Neuronal stem cell (in vitro differentiated cells): ENCODE measurements around the gene SHC2.

Experiments used
- DNase-seq: peaks from one replicate; pipeline ENCODE4 v3.0.0-alpha.2; 2013; ENCODE audit warnings: low spot score
- H2AFZ ChIP-seq: one replicate; pipeline ENCODE4 v1.6.1; 2013; ENCODE audit warnings: mild to moderate bottlenecking, low read length, inconsistent platforms
- H2AK5ac ChIP-seq: 2 replicates; pipeline ENCODE4 v1.6.1; 2013; ENCODE audit warnings: low read depth, mild to moderate bottlenecking, inconsistent platforms, low read length, moderate library complexity, mixed read lengths
- H2BK120ac ChIP-seq: 2 replicates; pipeline ENCODE4 v1.6.1; 2013; ENCODE audit warnings: low read depth, mild to moderate bottlenecking, inconsistent platforms, low read length, moderate library complexity, mixed read lengths
- H2BK12ac ChIP-seq: one replicate; pipeline ENCODE4 v1.6.1; 2013; ENCODE audit warnings: low read length, inconsistent platforms
- H2BK15ac ChIP-seq: 2 replicates; pipeline ENCODE4 v1.6.1; 2013; ENCODE audit warnings: mild to moderate bottlenecking, low read length, inconsistent platforms, mixed read lengths
- H2BK5ac ChIP-seq: one replicate; pipeline ENCODE4 v1.6.1; 2013; ENCODE audit warnings: inconsistent platforms, mild to moderate bottlenecking, low read length, moderate library complexity
- H3K14ac ChIP-seq: one replicate; pipeline ENCODE4 v1.6.1; 2013; ENCODE audit warnings: low read length, inconsistent platforms
- H3K18ac ChIP-seq: 2 replicates; pipeline ENCODE4 v1.6.1; 2013; ENCODE audit warnings: low read length, inconsistent platforms
- H3K23ac ChIP-seq: 2 replicates; pipeline ENCODE4 v1.6.1; 2013; ENCODE audit warnings: low read depth, mild to moderate bottlenecking, mixed read lengths, low read length, inconsistent platforms; ENCODE audit not compliant: poor library complexity
- H3K27ac ChIP-seq: replicated peaks from 3 replicates; pipeline ENCODE4 v1.5.1; 2013; ENCODE audit warnings: low read length, inconsistent platforms
- H3K27me3 ChIP-seq, 3 experiments: 2 replicates each; pipeline ENCODE4 v1.6.1; 2013; ENCODE audit warnings: low read length in 3 of 3, mild to moderate bottlenecking in 2 of 3, inconsistent platforms in 1 of 3, low read depth in 1 of 3, mixed read lengths in 1 of 3, moderate library complexity in 1 of 3; ENCODE audit not compliant: control insufficient read depth in 3 of 3, insufficient read depth in 3 of 3
- H3K36me3 ChIP-seq, 2 donors: replicated peaks in 1 of 2; 2 replicates each; pipeline ENCODE4 v1.6.1; 2013; ENCODE audit warnings: low read length in 2 of 2; ENCODE audit not compliant: control insufficient read depth in 2 of 2, insufficient read depth in 2 of 2
- H3K4ac ChIP-seq: 2 replicates; pipeline ENCODE4 v1.6.1; 2013; ENCODE audit warnings: inconsistent platforms, mild to moderate bottlenecking, low read length, moderate library complexity
- H3K4me1 ChIP-seq, 2 donors: 1 replicate in 1 of 2; 2 replicates in 1 of 2; pipeline ENCODE4 v1.6.1; 2013; ENCODE audit warnings: low read length in 2 of 2, low read depth in 1 of 2; ENCODE audit not compliant: control insufficient read depth in 2 of 2, insufficient read depth in 1 of 2
- H3K4me2 ChIP-seq: one replicate; pipeline ENCODE4 v1.6.1; 2013; ENCODE audit warnings: mild to moderate bottlenecking, low read length, inconsistent platforms; ENCODE audit not compliant: insufficient read depth, poor library complexity, severe bottlenecking
- H3K4me3 ChIP-seq, 2 donors: 2 replicates each; pipeline ENCODE4 v1.5.1; 2013; ENCODE audit warnings: low read length in 2 of 2, mild to moderate bottlenecking in 2 of 2, inconsistent platforms in 1 of 2, moderate library complexity in 1 of 2
- H3K79me1 ChIP-seq: one replicate; pipeline ENCODE4 v1.6.1; 2013; ENCODE audit warnings: low read depth, mild to moderate bottlenecking, inconsistent platforms, low read length, moderate library complexity
- H3K9ac ChIP-seq: one replicate; pipeline ENCODE4 v1.6.1; 2013; ENCODE audit warnings: mild to moderate bottlenecking, low read depth, low read length, inconsistent platforms; ENCODE audit not compliant: poor library complexity
- H3K9me3 ChIP-seq, 2 donors: replicated peaks in 1 of 2; 2 replicates each; pipeline versions ENCODE3 to v1.6.1; 2013; ENCODE audit warnings: low read length in 2 of 2, mild to moderate bottlenecking in 2 of 2, inconsistent platforms in 1 of 2, low read depth in 1 of 2, mixed read lengths in 1 of 2, moderate library complexity in 1 of 2; ENCODE audit not compliant: control insufficient read depth in 2 of 2, insufficient read depth in 1 of 2
- H4K8ac ChIP-seq: one replicate; pipeline ENCODE4 v1.6.1; 2013; ENCODE audit warnings: low read depth, mild to moderate bottlenecking, inconsistent platforms, low read length, moderate library complexity
- H4K91ac ChIP-seq: one replicate; pipeline ENCODE4 v1.6.1; 2013; ENCODE audit warnings: low read length, low read depth, mild to moderate bottlenecking, inconsistent platforms; ENCODE audit not compliant: poor library complexity
- WGBS, 2 donors: extraction: QIAGEN DNeasy Blood & Tissue Kit; methylation state at CpG; one replicate each; pipeline ENCODE4 v1.1.7; 2013; ENCODE audit warnings: missing lambda C conversion rate in 2 of 2, mixed read lengths in 1 of 2; ENCODE audit not compliant: insufficient read length in 2 of 2, insufficient replicate concordance in 1 of 2; ENCODE audit errors: extremely low coverage in 2 of 2; 5-methylcytosine and 5-hydroxymethylcytosine counted together

SHC2 gene

DNA sequence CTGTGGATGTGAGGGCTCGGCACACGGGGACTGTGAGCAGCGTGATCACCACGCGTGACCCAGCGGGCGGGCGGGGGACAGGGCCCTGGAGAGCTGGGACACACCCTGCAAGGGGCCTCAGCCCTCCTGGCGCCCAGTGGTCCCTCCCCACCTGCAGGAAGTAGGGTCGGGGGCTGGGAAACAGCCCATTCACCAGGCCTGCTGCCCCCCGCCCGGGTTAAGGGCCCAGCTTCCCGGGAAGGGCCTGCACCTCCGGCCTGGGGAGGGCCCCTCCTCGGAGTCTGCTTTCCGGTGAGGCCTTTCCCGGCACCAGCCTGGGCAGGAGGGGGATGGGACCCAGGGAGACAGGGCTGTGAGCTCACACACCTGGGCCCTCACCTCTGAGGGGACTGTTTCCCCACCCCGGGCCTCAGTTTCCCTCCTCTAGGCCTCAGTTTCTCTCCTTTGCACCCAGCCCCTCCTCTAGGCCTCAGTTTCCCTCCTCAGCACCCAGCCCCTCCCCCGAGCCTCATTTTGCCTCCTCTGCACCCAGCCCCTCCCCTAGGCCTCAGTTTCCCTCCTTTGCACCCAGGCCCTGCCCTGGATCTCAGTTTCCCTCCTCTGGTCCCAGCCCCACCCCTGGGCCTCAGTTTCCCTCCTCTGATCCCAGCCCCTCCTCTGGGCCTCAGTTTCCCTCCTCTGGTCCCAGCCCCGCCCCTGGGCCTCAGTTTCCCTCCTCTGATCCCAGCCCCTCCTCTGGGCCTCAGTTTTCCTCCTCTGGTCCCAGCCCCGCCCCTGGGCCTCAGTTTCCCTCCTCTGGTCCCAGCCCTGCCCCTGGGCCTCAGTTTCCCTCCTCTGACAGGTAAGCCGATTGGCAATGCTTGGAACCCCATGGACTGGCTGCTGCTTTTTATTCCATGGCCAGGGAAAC lies 33.6 kb upstream of the SHC2 start:
- WGBS, 2 donors: no CpG with 5 or more reads among the region's 22 CpGs
- peak overlapping the region; percentile 67 for H2BK15ac ChIP-seq
- H3K79me1 ChIP-seq: peaks cover 3% of the 10 kb centered on the region

GRCh38 chr19:493391-494170 lies 32.7 kb upstream of the SHC2 start:
- peak overlapping the region; percentile 88 for H2AK5ac ChIP-seq
- no peak overlapping the region for H4K8ac ChIP-seq
- H3K18ac ChIP-seq: peak overlapping the region; percentile 87
- peaks cover 2 to 6% of the 10 kb centered on the region in 2 donors for H3K9me3 ChIP-seq
- H3K4me3 ChIP-seq: peak overlapping the region in 1 of 2 donors; percentile 62
- H2BK15ac ChIP-seq: peak overlapping the region; percentile 67
- DNase-seq: no peak
- H3K79me1 ChIP-seq: peaks cover 4% of the 10 kb centered on the region
- no peak overlapping the region for H4K91ac ChIP-seq
- no peak overlapping the region for H3K4me2 ChIP-seq
- peak overlapping the region; percentile 88 for H2BK5ac ChIP-seq
- peaks cover 2 to 4% of the 10 kb centered on the region in 2 donors for H3K4me1 ChIP-seq
- H3K4ac ChIP-seq: no peak overlapping the region
- H2BK120ac ChIP-seq: no peak overlapping the region
- WGBS, 2 donors: no CpG with 5 or more reads among the region's 23 CpGs
- no peak overlapping the region for H3K23ac ChIP-seq
- H3K14ac ChIP-seq: no peak overlapping the region
- no peaks in the 10 kb centered on the region for H3K36me3 ChIP-seq
- no peak overlapping the region for H3K27ac ChIP-seq
- H3K27me3 ChIP-seq: peaks cover 8 to 24% (median 12%) of the 10 kb centered on the region in 3 experiments
- H2BK12ac ChIP-seq: no peak overlapping the region
- no peak overlapping the region for H2AFZ ChIP-seq
- no peak overlapping the region for H3K9ac ChIP-seq

More for the DNA sequence above, 33.6 kb upstream of the SHC2 start:
- Histone ChIP-seq H3K27ac (no peak overlapping the region), H2AK5ac (peak overlapping the region; percentile 88), H3K4me1 (peaks cover 2 to 3% of the 10 kb centered on the region in 2 donors), H3K4me2 (no peak overlapping the region), H4K91ac (peak overlapping the region; percentile 64), H3K9ac (no peak overlapping the region), H3K18ac (peak overlapping the region; percentile 87), H2BK12ac (peak overlapping the region; percentile 58), H3K23ac (no peak overlapping the region), H3K14ac (no peak overlapping the region), H2BK120ac (no peak overlapping the region), H2BK5ac (no peak overlapping the region), H2AFZ (no peak overlapping the region), H3K9me3 (peaks cover 2 to 12% of the 10 kb centered on the region in 2 donors), H3K4me3 (no peak overlapping the region), H3K36me3 (no peaks in the 10 kb centered on the region), H4K8ac (no peak overlapping the region), H3K4ac (no peak overlapping the region), H3K27me3 (peaks cover 15 to 33% (median 19%) of the 10 kb centered on the region in 3 experiments)
- DNase-seq: no peak

DNA sequence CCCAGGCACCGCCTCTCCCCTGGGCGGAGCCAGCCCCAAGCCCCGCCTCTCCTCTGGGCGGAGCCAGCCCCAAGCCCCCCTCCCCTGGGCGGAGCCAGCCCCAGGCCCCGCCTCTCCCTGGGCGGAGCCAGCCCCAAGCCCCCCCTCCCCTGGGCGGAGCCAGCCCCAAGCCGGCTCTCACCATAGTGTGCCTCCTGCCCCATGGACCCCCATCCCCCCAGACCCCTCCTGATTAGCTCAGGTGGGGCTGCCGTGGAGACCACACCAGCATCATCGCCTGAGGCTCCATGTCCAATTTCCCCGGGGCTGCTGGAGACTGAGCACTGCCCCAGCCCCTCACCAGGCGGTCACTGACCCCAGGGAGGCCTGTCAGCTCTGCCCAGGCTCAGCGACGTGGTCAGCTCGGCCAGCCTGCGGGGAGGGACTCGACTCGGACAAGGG lies 31.3 kb upstream of the SHC2 start:
- no peak overlapping the region for H2BK12ac ChIP-seq
- H3K79me1 ChIP-seq: peaks cover 3% of the 10 kb centered on the region
- H2BK15ac ChIP-seq: no peak overlapping the region
- no peak for DNase-seq
- no peak overlapping the region for H2BK120ac ChIP-seq
- no peak overlapping the region for H4K8ac ChIP-seq
- peaks cover 2 to 6% of the 10 kb centered on the region in 2 donors for H3K9me3 ChIP-seq
- H3K4me2 ChIP-seq: no peak overlapping the region
- no peak overlapping the region for H3K9ac ChIP-seq
- H3K27ac ChIP-seq: no peak overlapping the region
- H3K36me3 ChIP-seq: no peaks in the 10 kb centered on the region
- no peak overlapping the region for H2AK5ac ChIP-seq
- no peak overlapping the region for H3K4me3 ChIP-seq
- H3K4me1 ChIP-seq: peaks cover 0 to 4% of the 10 kb centered on the region in 2 donors
- H3K23ac ChIP-seq: no peak overlapping the region
- H3K18ac ChIP-seq: peak overlapping the region; percentile 38
- no peak overlapping the region for H2AFZ ChIP-seq
- no peak overlapping the region for H2BK5ac ChIP-seq
- WGBS, 2 donors: no CpG with 5 or more reads among the region's 19 CpGs
- no peak overlapping the region for H3K4ac ChIP-seq
- H3K14ac ChIP-seq: peak overlapping the region; percentile 21
- peaks cover 0 to 11% (median 0%) of the 10 kb centered on the region in 3 experiments for H3K27me3 ChIP-seq
- H4K91ac ChIP-seq: no peak overlapping the region
